KMS-11 (cell line): Measurements from ENCODE around the gene SLC10A1.
A peak's percentile ranks its signal among the peaks of the same experiment; 100 is the strongest.

ENCODE experiments used
- H2AFZ ChIP-seq: fragments of 200-600 bp; sonication (generic); 2 replicates; pipeline ENCODE4 v1.6.1; 2016; ENCODE audit warnings: antibody characterized with exemption, mixed run types, low read depth
- H3K27ac ChIP-seq: fragments of 200-600 bp; sonication (generic); 2 replicates; pipeline ENCODE4 v1.6.1; 2016; ENCODE audit warnings: mild to moderate bottlenecking, mixed run types
- H3K27me3 ChIP-seq: fragments of 200-600 bp; sonication (generic); 2 replicates; pipeline ENCODE4 v1.6.1; 2017; ENCODE audit warnings: mild to moderate bottlenecking, low read depth, mixed run types, moderate library complexity; ENCODE audit not compliant: insufficient read depth
- H3K36me3 ChIP-seq: fragments of 200-600 bp; sonication (generic); 2 replicates; pipeline ENCODE4 v1.6.1; 2017; ENCODE audit warnings: mild to moderate bottlenecking, mixed run types; ENCODE audit not compliant: insufficient read depth
- H3K4me1 ChIP-seq: fragments of 200-600 bp; sonication (generic); 2 replicates; pipeline ENCODE4 v1.6.1; 2016; ENCODE audit warnings: mild to moderate bottlenecking, low read depth, mixed run types; ENCODE audit not compliant: poor library complexity, severe bottlenecking
- H3K4me2 ChIP-seq: fragments of 200-600 bp; sonication (generic); 2 replicates; pipeline ENCODE4 v1.7.0; 2016; ENCODE audit warnings: mild to moderate bottlenecking, mixed run types
- H3K4me3 ChIP-seq: fragments of 200-600 bp; sonication (generic); IDR thresholded peaks from 2 replicates; pipeline ENCODE4 v1.6.1; 2017; ENCODE audit warnings: low read depth, low read length, mixed read lengths; ENCODE audit not compliant: insufficient read depth
- H3K79me2 ChIP-seq: fragments of 200-600 bp; sonication (generic); 2 replicates; pipeline ENCODE4 v1.6.1; 2016; ENCODE audit warnings: low read depth, mixed run types; ENCODE audit not compliant: insufficient read depth
- H3K9ac ChIP-seq: fragments of 200-600 bp; sonication (generic); 2 replicates; pipeline ENCODE4 v1.6.1; 2016; ENCODE audit warnings: mild to moderate bottlenecking, mixed run types
- H4K20me1 ChIP-seq: fragments of 200-600 bp; sonication (generic); 2 replicates; pipeline ENCODE4 v1.6.1; 2016; ENCODE audit warnings: mild to moderate bottlenecking, mixed run types; ENCODE audit not compliant: insufficient read depth
- CTCF ChIP-seq: fragments of 200-600 bp; sonication (generic); conservative IDR thresholded peaks from 2 replicates; pipeline ENCODE4 v1.6.1; 2017; ENCODE audit warnings: low read depth, mild to moderate bottlenecking, antibody characterized with exemption, low read length, moderate library complexity, mixed read lengths

Gene SLC10A1

GRCh38 chr14:69770559-69770958 lies 26.5 kb downstream of the SLC10A1 start:
- peaks cover 14% of the 10 kb centered on the region; the same call in 1 of the 2 replicates for H3K36me3 ChIP-seq
- H4K20me1 ChIP-seq: peaks cover 7% of the 10 kb centered on the region; the same call in 1 of the 2 replicates
- no peaks in the 10 kb centered on the region for H3K27me3 ChIP-seq
- no peak overlapping the region for H2AFZ ChIP-seq
- no peak overlapping the region for H3K4me2 ChIP-seq
- H3K9ac ChIP-seq: no peak overlapping the region
- no peak for TF ChIP-seq CTCF
- H3K4me3 ChIP-seq: no peak overlapping the region
- H3K27ac ChIP-seq: no peak overlapping the region
- peaks cover 18% of the 10 kb centered on the region for H3K4me1 ChIP-seq
- peaks cover 25% of the 10 kb centered on the region for H3K79me2 ChIP-seq

- no peak for TF ChIP-seq CTCF
- H3K4me2 ChIP-seq: no peak overlapping the region
These were observed 27.4 kb downstream of the SLC10A1 start for GRCh38 chr14:69769623-69770022.

DNA sequence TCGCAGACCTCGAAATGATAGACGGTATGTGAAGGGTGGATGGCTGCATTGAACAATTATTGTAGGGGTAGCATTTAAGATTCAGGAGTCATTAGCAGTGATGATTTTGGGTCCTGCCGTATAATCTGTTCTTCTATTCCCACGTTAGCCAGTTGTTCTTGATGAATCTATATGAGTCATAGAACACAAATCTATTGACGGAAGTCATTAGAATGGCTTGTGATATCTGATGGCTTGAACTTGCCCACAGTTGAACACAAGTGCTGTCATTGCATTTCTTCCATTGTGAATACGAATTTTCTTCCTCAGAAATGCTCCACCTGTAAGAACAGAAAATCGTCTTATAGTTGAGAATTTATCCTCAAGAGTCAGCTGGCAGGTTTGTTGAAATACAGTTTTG lies 28.2 kb downstream of the SLC10A1 start:
- Histone ChIP-seq H3K27ac (no peak overlapping the region), H3K9ac (no peak overlapping the region), H3K36me3 (peaks cover 14% of the 10 kb centered on the region; the same call in 1 of the 2 replicates), H4K20me1 (peaks cover 7% of the 10 kb centered on the region; the same call in 1 of the 2 replicates), H3K4me2 (peak overlapping the region; percentile 88), H3K4me3 (no peak overlapping the region), H3K27me3 (no peaks in the 10 kb centered on the region), H3K79me2 (peaks cover 25% of the 10 kb centered on the region), H2AFZ (no peak overlapping the region), H3K4me1 (peaks cover 18% of the 10 kb centered on the region)
- TF ChIP-seq CTCF: no peak

More at GRCh38 chr14:69769623-69770022, 27.4 kb downstream of the SLC10A1 start:
- Histone ChIP-seq H3K27me3 (no peaks in the 10 kb centered on the region), H2AFZ (no peak overlapping the region), H3K27ac (no peak overlapping the region), H3K4me3 (no peak overlapping the region), H4K20me1 (peaks cover 7% of the 10 kb centered on the region; the same call in 1 of the 2 replicates), H3K36me3 (peaks cover 14% of the 10 kb centered on the region; the same call in 1 of the 2 replicates), H3K4me1 (peaks cover 18% of the 10 kb centered on the region), H3K9ac (no peak overlapping the region), H3K79me2 (peaks cover 25% of the 10 kb centered on the region)

DNA sequence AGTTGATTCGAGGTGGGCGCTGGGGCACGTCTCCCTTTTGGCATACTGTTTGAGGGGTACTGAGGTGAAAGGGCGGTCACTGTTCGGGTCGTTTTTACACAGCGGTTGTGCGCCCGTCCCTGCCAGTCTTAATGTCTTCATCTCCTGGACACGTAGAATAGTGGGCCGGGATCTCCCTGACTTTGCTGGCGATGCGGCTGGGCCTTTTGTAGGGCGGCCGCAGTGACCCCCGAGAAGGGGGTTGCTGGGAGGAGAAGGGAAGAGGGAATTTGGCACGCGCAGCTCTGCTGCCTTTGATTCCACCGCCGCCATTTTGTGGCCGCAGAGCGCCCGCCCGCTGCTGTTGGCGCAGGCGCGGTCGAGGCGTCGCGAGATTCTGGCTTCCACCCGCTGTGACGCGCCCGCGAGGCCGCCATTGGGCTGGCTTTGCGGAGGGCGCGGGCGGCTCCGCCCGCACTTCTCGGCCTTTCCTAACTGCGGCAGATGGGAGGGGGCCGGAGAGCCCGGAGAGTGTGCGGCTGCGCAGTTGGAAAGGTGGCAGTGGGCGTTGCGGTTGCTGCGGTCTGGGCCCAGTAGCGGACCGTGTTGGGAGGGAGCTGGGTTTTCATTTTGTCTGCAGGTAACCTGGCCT lies 29.6 kb downstream of the SLC10A1 start:
- Histone ChIP-seq H3K79me2 (peaks cover 25% of the 10 kb centered on the region), H3K4me2 (peak overlapping the region; percentile 88), H4K20me1 (peaks cover 7% of the 10 kb centered on the region; the same call in 1 of the 2 replicates), H3K27ac (peak overlapping the region; percentile 100), H3K4me1 (peaks cover 18% of the 10 kb centered on the region), H3K4me3 (no peak overlapping the region), H3K9ac (peak overlapping the region; percentile 99), H3K27me3 (no peaks in the 10 kb centered on the region), H3K36me3 (peaks cover 14% of the 10 kb centered on the region; the same call in 1 of the 2 replicates), H2AFZ (0 out of 2 replicates have a peak overlapping the region, but pooled peaks have one; percentile 63)
- TF ChIP-seq CTCF: no peak
